Nephron (organoid): ENCODE measurements around the gene KIF5B.

Source experiments
- H3K27ac Mint-ChIP-seq, 3 experiments: 2 replicates each; pipeline ENCODE4 v1.8.0; 2020; ENCODE audit warnings: mixed read lengths in 3 of 3, mild to moderate bottlenecking in 2 of 3, moderate library complexity in 1 of 3
- H3K27me3 Mint-ChIP-seq: 2 replicates; pipeline ENCODE4 v1.8.0; 2021; ENCODE audit warnings: low read depth, mild to moderate bottlenecking, moderate library complexity, mixed read lengths
- H3K36me3 Mint-ChIP-seq: 2 replicates; pipeline ENCODE4 v1.8.0; 2020; ENCODE audit warnings: low read depth, mixed read lengths
- H3K4me1 Mint-ChIP-seq: 2 replicates; pipeline ENCODE4 v1.8.0; 2020; ENCODE audit warnings: mixed read lengths
- H3K4me3 Mint-ChIP-seq, 3 experiments: 2 replicates each; pipeline ENCODE4 v1.8.0; 2020; ENCODE audit warnings: mild to moderate bottlenecking in 3 of 3, mixed read lengths in 3 of 3, moderate library complexity in 2 of 3
- H3K9me3 Mint-ChIP-seq: 2 replicates; pipeline ENCODE4 v1.8.0; 2020; ENCODE audit warnings: mixed read lengths
- TF ChIP-seq, protein P1 (sequence below), 3 experiments: fragments of 200-600 bp; sonication (generic); IDR thresholded peaks; one replicate each; pipeline ENCODE4 v1.5.0; 2021; ENCODE audit warnings: antibody characterized with exemption in 3 of 3; ENCODE audit not compliant: unreplicated experiment in 3 of 3

The KIF5B gene

DNA sequence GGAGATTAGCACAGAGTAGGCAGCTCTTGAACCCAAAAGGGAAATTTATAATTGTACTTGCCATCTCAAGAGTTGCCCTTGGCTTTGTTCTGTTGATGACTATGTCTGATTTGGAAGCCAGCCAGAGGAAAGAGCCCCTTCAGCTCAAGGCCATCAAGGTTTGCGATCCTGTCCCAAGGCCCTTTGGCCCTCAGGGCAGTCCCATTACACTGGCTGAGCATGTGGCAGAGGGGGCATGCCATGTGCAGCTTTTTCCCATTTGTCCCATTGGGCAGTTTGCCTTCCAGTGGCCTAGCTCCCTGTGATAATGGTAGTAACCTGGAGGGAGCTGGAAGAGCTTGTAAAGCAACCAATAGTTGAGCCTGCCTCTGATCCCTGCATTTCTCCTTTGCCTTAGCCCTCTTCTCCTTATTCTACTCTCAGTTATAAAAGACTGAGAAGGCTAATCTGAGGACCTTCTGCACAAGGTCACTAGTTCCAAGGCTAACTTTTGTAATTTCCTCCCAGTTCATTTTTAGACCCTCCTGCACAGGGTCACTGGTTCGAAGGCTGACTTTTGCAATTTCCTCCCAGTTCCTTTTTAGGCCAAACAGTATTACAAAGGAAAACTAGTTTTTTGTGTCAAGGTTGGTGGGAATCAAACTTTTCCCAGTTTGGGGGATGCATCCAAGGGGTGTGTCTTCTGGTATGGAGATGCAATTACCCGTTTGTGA lies 96.6 kb downstream of the KIF5B start:
- peaks cover 6% of the 10 kb centered on the region for H3K9me3 Mint-ChIP-seq
- peaks cover 11% of the 10 kb centered on the region for H3K36me3 Mint-ChIP-seq
- H3K4me3 Mint-ChIP-seq = no peak overlapping the region
- H3K27ac Mint-ChIP-seq = no peak overlapping the region
- peaks cover 5% of the 10 kb centered on the region for H3K4me1 Mint-ChIP-seq
- TF ChIP-seq, protein P1, sequence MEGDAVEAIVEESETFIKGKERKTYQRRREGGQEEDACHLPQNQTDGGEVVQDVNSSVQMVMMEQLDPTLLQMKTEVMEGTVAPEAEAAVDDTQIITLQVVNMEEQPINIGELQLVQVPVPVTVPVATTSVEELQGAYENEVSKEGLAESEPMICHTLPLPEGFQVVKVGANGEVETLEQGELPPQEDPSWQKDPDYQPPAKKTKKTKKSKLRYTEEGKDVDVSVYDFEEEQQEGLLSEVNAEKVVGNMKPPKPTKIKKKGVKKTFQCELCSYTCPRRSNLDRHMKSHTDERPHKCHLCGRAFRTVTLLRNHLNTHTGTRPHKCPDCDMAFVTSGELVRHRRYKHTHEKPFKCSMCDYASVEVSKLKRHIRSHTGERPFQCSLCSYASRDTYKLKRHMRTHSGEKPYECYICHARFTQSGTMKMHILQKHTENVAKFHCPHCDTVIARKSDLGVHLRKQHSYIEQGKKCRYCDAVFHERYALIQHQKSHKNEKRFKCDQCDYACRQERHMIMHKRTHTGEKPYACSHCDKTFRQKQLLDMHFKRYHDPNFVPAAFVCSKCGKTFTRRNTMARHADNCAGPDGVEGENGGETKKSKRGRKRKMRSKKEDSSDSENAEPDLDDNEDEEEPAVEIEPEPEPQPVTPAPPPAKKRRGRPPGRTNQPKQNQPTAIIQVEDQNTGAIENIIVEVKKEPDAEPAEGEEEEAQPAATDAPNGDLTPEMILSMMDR (IDR thresholded peaks at IDR 0.05; ENCODE audit: unreplicated experiment in 3 of 3) = no peak
- no peaks in the 10 kb centered on the region for H3K27me3 Mint-ChIP-seq
